CD4-positive, alpha-beta T cell treated with Interleukin-15 for 4 hours (primary cell): ENCODE measurements around the gene TLX3.
A peak's percentile ranks its signal among the peaks of the same experiment; 100 is the strongest.
"Not testable (repeated sequence)": the region's sequence is repeated elsewhere in the genome, so short reads cannot be mapped to it uniquely, and the experiment has no call there.

Experiments
- DNase-seq: peaks from one replicate; pipeline ENCODE4 v3.0.0-alpha.2; 2020; ENCODE audit warnings: low spot score

Gene TLX3

DNA sequence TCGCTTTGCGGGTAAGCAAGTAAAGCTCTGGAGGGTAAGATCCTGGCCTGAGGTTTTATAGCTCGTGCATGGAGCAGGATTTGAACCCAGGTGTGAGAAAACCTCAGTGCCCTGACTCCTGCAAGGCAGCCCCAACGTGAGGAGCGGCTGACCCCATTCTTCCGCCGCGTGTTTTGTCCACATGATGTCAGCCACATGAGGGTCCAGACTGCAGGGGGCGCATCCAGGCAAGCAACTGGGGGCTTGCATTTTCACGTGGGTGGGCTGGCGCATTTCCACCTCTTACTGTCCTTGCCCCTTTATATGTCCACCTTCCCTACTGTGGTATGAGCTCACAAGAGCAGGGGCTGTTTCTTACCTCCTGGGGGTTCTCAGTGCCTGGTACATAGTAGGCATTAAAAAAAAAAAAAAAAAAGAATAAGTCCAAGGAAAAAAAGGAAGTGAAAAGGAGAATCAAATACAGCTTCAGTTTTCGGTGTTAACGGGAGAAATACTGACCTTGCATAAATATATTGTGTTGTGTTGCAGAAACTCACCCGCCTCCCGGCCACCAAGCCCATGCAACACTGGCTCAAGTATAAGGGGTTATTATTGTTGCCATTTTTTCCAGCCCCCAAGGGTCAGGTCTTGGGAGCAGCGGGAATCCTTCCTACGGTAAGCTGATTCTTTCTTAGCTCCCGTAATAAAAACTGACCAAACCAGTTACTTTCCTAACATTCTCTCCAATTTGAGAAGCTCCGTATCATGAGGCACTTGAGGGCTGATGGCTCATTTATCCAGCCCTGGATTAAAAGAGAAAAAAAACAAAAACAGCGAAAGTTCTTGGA, 15.0 kb downstream of the TLX3 start:
- no peak for DNase-seq

DNA sequence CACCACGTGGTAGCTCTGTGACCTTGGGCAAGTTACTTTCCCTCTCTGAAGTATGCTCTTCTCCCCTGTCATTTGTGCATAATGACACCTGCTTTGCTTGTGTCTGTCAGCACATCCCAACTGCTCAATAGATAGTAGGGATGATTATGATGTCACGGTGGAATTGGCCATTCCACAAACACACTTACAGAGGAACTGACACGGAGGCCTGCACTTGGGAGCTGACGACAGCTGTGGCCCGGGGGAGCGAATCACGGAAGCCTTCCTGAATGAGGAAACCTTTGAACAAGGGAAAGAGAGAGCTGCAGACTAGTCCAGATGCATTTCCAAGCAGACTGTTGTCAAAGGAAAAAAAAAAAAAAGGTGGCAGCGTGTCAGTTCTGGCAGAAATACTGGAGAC, 21.0 kb downstream of the TLX3 start:
- DNase-seq, result no peak

DNA sequence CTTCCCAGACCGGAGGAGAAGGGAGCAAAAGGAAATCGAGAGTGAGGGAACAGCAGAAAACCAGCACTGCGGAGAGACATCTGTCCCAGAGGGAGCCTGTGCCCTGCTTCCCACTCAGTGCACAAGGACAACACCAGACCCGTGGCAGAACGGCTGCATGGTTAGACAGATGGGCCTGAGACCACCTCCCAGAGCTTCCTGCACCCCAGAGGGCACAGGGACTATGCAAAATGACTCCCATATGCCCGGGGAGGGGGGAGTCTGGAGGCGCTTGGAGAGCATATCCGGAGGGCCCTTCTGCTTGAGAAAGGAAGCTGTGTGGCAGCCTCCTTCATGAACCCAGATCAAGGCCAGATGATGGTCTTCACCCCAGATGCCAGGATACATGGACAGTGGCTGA, 26.6 kb downstream of the TLX3 start:
- DNase-seq, result no peak

DNA sequence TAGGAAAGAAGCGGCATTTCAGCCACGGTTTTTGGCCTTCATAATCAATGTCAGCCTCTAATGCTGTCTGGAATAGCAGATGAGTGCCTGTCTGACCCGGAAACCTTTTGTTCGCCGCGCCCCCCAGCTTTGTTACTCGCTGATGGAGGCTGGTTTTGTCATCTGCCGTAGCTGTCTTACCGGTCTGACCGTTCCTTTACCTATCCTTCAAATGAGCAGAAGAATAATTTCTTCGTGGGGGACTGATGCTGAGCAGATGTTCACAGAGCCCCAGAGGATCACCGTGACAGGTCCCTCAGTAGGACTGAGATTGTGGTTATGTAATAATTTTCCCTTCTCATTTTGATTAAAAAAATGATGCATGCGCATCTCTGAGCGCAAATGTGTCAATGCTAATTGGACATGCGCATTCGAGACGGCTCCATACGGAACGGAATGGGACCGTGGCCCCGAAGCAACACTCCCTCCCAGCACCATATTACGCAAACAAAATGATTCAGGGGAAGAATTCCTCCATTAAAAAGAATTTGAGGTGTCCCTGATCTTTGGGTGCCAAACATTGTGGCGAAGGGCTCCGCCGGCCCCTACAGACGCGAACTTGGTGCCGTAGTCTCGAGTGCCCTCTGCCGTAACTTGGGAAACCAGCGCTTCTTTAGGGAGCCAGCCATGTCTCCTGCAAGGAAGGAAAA, 27.6 kb downstream of the TLX3 start:
- DNase-seq, result no peak

DNA sequence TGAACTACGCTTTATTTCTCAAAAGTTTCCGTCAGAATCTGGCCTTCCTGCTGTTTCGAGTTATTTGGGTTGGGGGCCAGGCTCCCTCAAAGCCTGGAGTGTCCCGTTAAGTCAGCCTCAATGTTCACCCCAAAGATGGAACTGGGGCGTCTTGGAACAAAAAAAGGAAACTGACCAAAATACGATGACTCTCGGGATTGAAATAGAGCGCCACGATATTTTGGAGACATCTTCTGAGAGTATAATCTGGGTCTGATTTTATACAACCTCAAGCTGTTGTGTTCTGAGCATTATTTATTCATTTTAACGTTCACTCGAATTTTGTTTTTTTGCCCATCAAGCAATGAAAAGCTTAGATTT, 28.1 kb downstream of the TLX3 start:
- DNase-seq, result no peak

DNA sequence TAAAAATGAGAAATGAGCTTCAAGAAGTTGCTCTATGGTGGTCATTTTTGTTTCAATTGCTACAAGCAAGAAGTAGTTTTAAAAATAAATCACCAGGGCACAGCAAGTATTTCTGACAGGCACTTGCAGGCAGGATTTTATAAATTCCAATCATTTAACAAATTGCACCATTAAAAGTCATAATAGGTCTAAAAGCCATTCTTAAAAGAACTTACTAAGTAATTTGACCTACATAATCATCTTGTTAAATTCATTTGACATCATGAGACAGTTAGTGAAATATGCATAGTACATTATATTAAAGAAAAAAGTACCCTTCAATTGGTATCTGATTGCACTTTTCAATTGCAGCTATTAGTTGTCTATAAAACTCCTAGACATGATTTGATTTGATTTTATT, 31.0 kb downstream of the TLX3 start:
- DNase-seq, result no peak

DNA sequence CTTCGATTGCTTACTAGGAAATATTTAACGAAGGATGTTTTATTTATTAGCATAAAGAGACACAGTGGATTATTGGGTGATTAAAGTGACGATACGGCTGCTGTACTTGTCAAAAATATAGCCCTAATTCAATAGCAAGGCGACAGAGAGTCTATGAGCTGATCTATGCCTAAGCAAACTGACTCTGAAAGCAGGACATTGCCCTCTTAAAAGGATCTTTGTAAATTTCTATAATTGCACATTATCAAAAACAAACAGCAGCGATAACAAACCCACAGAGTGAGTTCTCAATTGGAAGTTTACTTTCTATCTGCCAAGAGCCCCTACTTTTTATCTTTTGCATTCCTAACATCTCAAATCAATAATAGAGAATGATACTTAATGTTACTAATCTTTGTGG, 31.4 kb downstream of the TLX3 start:
- no peak for DNase-seq

DNA sequence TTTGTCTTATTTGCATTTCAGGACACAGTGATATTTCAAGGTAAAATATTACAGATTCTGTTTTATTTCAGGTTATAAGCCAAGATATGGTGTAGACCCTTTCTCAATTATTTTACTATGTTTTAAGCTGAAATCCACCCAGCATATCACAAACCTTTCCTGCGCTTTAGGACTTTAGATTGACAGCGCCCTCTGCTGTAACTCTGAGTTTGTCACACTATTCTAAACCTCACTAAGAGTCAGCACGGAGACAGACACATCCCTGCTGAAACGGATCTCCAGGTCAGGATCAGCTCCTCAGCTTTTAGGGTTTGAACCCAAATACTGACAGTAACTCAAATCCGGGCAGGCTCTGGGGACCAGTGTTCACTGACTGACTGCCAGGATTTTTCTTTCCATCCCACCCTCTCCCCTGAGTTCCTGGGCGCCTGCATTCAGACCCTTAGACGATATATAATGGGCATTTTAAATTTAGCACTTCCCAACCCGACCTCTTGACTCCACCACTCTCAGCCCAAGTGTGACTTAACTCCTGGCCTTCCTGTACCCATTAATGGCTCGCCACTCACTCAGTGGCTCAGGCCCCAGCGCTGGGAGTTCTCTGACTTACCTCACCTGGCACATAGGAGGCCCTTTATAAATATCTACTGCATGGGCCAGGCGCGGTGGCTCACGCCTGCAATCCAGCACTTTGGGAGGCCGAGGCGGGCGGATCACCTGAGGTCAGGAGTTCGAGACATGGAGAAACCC, 33.5 kb downstream of the TLX3 start:
- peak; percentile 32 for DNase-seq

DNA sequence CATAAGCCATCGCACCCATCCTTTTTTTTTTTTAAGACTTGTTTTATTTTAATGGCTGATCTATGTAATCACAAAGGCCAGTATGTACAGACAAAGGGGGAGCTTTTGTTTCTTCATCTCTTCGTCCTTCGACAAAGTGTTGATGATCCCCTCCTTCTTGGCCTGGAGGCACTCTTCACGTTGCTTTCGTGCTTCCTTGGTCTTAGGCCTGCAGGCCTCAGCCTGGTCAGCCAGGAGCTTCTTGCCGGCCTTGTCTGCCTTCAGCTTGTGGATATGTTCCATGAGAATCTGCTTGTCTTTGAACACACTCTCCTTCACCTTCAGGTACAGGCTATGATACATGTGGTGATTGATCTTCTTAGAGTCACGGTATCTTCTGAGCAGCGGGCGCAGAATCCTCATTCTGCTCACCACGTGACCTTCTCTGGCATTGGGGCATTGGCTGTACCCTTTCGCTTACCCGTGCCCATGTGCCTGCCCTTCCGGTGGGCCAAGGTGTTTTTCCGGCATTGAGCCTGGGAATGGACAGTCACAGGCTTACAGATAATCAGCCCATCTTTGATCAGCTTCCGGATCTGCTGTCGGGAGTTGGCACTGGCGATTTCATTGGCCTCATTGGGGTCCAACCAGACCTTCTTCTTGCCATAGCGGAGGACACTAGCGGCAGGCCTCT, 36.0 kb downstream of the TLX3 start:
- no peak for DNase-seq

DNA sequence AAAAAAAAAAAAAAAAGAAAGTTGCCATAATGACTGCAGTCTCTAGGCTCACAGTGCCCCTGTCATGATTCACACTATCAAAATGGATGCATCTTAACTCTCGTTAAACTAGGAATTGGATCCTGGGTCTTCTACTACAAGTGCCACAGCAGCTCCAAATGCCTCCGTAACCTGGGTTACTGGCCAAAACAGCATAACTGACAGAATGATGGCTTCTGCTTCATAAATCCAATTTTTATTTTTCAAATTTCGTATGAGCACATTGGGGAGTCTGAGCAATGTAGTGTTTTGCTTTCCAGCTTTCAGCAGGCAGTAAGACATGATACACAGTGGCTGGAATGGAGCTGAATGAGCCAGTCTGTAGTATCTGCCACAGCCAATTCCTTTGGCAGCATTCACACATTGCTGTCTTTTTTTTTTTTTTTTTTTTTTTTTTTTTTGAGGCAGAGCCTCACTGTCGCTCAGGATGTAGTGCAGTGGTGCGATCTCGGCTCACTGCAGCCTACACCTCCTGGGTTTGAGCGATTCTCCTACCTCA, 42.6 kb downstream of the TLX3 start:
- no peak for DNase-seq

DNA sequence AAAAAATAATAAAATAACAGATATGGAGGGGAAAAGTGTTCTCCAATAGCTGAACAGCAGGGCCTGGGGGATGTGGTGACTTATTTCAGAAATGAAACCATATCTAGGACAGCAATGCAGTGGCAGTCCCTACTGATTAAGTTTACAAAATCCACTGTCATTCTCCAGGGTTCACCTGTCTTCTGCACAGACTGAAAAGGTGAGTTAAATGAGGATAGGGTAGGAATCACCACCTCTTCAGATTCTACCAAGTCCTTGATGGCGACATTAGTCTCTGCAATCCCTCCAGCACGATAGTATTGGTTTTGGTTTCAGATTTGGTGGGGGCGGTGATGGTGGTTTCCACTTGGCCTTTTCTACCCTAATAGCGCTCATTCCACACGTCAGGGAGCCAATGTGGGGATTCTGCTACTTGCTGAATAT, 46.3 kb downstream of the TLX3 start:
- DNase-seq, result peak; percentile 9

DNA sequence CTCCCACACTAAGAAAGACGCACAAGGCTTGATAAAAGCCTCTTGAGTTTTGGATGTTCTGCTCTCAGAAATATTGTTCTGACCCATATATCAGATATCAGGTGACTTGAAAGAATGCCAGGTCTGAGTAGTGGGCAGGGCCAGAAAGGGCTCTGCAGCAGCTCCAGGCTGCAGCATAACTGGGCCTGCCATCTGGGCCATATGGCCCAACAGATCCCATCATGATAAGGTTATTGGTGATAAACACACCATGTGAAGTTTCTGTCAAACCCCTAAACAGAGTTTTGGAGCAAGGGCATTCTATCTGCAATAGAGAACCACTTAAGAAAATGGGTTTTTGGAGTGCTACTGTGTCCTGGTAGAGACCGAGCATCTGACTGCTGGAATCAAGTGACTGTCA, 48.8 kb downstream of the TLX3 start:
- no peak for DNase-seq

DNA sequence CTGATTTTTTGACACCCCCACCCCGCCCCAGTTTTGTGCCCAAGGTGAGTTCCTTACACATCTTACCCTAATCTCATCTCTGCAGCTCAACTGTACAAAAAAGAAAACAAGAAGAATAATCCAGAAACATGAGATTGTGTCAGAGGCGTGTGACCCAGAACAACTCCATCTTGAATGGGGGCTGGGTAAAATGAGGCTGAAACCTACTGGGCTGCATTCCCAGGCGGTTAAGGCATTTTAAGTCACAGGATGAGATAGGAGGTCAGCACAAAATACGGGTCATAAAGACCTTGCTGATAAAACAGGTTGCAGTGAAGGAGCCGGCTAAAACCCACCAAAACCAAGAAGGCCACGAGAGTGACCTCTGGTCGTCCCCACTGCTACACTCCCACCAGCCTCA, 52.1 kb downstream of the TLX3 start:
- not testable (repeated sequence) for DNase-seq
